Mononuclear cell (primary cell): Measurements from ENCODE around the gene CCR2. TPM values are rescaled to one million over a fixed set of nuclear protein-coding genes. Genes with fewer than 3 reads are reported as not detected.

ENCODE experiments used
- H3K27me3 ChIP-seq: 2 replicates; pipeline ENCODE4 v1.6.0; 2011; ENCODE audit warnings: low read length, control low read depth; ENCODE audit not compliant: insufficient read depth
- H3K4me1 ChIP-seq: 2 replicates; pipeline ENCODE4 v1.5.1; 2011; ENCODE audit warnings: mild to moderate bottlenecking, low read length, control low read depth; ENCODE audit not compliant: insufficient read depth
- H3K4me3 ChIP-seq: 2 replicates; pipeline ENCODE4 v1.5.1; 2011; ENCODE audit warnings: mild to moderate bottlenecking, low read length, moderate library complexity
- H3K9me3 ChIP-seq: 2 replicates; pipeline ENCODE4 v1.5.1; 2011; ENCODE audit warnings: low read depth, mild to moderate bottlenecking, control low read depth, low read length
- total RNA-seq: library from RNA; depleted of rRNA; stranded (reverse); fragments of >200 nt; gene quantifications from one replicate; pipeline ENCODE4 v1.2.3, GENCODE V29; 2012

The CCR2 gene
- total RNA-seq, 1 donor: 6.9 TPM

GRCh38 chr3:46344476-46344875 is 9.4 kb upstream of the CCR2 start:
- H3K9me3 ChIP-seq: peaks cover 5% of the 10 kb centered on the region
- peaks cover 9% of the 10 kb centered on the region for H3K4me1 ChIP-seq
- no peak overlapping the region for H3K4me3 ChIP-seq
- no peaks in the 10 kb centered on the region for H3K27me3 ChIP-seq

- H3K27me3 ChIP-seq: no peaks in the 10 kb centered on the region
- H3K4me3 ChIP-seq: no peak overlapping the region
- no peaks in the 10 kb centered on the region for H3K9me3 ChIP-seq
- H3K4me1 ChIP-seq: peaks cover 53% of the 10 kb centered on the region
Observed at GRCh38 chr3:46348823-46349482, 5.0 kb upstream of the CCR2 start.

DNA sequence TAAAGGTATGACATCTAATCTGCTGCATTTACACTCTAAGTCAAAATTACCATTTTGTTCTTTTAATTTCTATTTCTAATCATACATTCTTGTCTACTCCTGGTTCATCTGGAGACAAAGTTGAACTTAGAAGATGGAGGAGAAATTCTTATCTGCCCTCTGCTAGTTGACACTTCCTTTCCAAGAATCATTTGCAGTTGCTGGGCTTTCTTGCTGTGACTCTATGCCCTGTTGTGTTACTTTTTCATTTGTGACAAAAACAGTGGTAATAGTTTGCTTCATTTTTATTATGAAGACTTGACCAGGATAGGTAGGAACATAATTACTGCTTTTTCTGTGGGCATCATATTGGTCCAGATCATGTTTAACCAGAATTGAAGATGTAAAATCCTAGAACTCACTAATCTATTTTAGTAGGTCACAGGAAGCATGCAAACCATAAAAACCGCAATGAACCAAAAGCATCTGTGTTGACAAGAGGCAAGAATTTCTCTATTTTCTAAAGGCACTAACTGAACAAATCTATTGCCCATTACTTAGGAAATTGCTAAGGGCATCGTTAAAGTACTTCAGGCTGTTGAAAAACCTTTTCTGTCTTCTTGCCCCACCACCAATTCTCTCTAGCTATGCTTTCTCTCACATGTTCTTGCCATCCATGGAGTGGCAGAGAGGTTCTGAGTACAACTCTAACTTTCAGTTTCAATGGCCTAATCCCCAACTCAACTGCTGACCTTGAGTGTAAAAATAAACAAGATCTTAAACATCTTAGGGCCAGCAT is 4.2 kb upstream of the CCR2 start:
- peaks cover 57% of the 10 kb centered on the region for H3K4me1 ChIP-seq
- no peak overlapping the region for H3K4me3 ChIP-seq
- no peaks in the 10 kb centered on the region for H3K9me3 ChIP-seq
- H3K27me3 ChIP-seq: no peaks in the 10 kb centered on the region

- H3K4me1 ChIP-seq: peaks cover 57% of the 10 kb centered on the region
- no peak overlapping the region for H3K4me3 ChIP-seq
- no peaks in the 10 kb centered on the region for H3K9me3 ChIP-seq
- no peaks in the 10 kb centered on the region for H3K27me3 ChIP-seq
Observed at GRCh38 chr3:46350262-46350565, 3.7 kb upstream of the CCR2 start.

DNA sequence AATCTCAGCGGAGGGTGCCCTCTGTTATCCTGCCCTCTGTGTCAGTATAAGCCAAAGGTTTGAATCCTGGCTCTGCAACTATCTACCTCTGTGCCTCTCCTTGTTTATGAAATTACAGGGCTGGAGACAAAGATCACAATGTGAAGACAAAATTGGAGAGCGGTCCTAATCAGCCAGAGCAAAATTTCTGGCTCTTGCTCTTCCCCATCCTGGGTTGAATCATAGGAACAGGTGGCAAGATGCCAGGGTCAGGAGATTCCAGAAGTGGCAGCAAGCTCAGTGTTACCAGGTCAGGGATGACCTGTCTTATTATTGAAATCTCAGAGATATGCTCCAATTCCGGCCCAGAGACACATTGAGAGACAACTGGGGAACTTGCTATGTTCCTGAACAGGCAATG is 2.3 kb upstream of the CCR2 start:
- Histone ChIP-seq H3K4me3 (no peak overlapping the region), H3K9me3 (no peaks in the 10 kb centered on the region), H3K4me1 (peaks cover 66% of the 10 kb centered on the region), H3K27me3 (no peaks in the 10 kb centered on the region)

DNA sequence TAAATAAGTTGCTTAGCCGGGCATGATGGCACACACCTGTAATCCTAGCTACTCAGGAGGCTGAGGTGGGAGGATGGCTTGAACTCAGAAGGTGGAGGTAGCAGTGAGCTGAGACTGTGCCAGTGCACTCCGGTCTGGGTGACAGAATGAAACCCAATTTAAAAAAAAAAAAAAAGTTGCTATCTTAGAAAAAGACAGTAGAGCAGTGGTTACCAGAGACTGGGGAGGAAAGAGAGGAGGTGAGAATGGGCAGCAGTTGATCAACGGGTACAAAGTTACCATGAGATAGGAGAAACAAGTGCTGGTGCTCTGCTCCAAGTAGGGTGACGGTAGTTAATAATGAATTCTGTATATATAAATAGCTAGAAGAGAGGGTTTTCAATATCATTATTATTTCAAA is 821 bp upstream of the CCR2 start:
- H3K27me3 ChIP-seq: no peaks in the 10 kb centered on the region
- no peaks in the 10 kb centered on the region for H3K9me3 ChIP-seq
- H3K4me3 ChIP-seq: no peak overlapping the region
- peaks cover 81% of the 10 kb centered on the region for H3K4me1 ChIP-seq

DNA sequence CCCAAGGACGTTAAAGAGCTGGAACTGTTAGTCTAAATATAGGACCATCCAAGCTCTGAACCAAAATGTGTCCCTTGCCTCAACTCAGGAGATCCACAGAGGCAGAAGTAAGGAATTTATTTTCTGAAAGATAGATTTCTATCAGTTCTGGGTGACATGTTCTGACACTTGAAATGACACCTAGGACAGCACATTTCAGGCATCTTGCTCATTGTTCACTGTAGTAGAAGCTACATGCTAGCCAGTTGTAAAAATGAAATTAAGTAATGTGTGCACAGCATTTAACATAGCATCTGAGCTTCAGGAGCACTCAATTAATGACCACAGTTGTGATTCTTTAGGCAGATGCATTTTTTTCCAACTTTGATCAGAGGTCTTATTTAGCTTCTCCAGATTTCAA is 567 bp downstream of the CCR2 start:
- peaks cover 85% of the 10 kb centered on the region for H3K4me1 ChIP-seq
- H3K27me3 ChIP-seq: no peaks in the 10 kb centered on the region
- peak overlapping the region; percentile 43 for H3K4me3 ChIP-seq
- H3K9me3 ChIP-seq: no peaks in the 10 kb centered on the region

DNA sequence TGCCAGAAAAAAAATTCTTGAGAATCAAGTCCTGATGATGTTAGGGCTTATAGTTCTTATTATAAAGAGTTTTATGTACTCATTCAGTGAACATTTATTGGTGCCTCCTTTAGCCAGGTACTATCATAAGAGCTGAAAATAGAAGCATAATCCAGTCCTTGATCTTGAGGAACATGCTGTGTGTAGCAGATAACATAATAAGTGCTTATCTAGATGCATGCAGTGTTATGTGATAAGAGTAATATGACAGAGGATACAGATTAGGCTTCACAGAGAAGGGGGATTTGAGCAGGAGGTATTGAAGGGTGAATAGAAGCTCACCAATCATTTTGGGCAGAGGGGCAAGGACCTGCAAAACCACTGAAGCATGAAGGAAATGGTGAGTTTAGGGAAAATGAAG is 1.1 kb downstream of the CCR2 start:
- H3K9me3 ChIP-seq: no peaks in the 10 kb centered on the region
- peak overlapping the region; percentile 43 for H3K4me3 ChIP-seq
- peaks cover 85% of the 10 kb centered on the region for H3K4me1 ChIP-seq
- no peaks in the 10 kb centered on the region for H3K27me3 ChIP-seq

GRCh38 chr3:46356276-46356675 is 2.4 kb downstream of the CCR2 start:
- peak overlapping the region; percentile 43 for H3K4me3 ChIP-seq
- no peaks in the 10 kb centered on the region for H3K27me3 ChIP-seq
- H3K4me1 ChIP-seq: peaks cover 86% of the 10 kb centered on the region
- no peaks in the 10 kb centered on the region for H3K9me3 ChIP-seq

GRCh38 chr3:46356909-46357308 is 3.0 kb downstream of the CCR2 start:
- Histone ChIP-seq H3K27me3 (no peaks in the 10 kb centered on the region), H3K9me3 (no peaks in the 10 kb centered on the region), H3K4me1 (peaks cover 86% of the 10 kb centered on the region), H3K4me3 (peak overlapping the region; percentile 43)

DNA sequence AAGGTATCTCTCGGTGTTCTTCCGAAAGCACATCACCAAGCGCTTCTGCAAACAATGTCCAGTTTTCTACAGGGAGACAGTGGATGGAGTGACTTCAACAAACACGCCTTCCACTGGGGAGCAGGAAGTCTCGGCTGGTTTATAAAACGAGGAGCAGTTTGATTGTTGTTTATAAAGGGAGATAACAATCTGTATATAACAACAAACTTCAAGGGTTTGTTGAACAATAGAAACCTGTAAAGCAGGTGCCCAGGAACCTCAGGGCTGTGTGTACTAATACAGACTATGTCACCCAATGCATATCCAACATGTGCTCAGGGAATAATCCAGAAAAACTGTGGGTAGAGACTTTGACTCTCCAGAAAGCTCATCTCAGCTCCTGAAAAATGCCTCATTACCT is 4.6 kb downstream of the CCR2 start:
- Histone ChIP-seq H3K4me3 (no peak overlapping the region), H3K4me1 (peaks cover 81% of the 10 kb centered on the region), H3K9me3 (no peaks in the 10 kb centered on the region), H3K27me3 (no peaks in the 10 kb centered on the region)

DNA sequence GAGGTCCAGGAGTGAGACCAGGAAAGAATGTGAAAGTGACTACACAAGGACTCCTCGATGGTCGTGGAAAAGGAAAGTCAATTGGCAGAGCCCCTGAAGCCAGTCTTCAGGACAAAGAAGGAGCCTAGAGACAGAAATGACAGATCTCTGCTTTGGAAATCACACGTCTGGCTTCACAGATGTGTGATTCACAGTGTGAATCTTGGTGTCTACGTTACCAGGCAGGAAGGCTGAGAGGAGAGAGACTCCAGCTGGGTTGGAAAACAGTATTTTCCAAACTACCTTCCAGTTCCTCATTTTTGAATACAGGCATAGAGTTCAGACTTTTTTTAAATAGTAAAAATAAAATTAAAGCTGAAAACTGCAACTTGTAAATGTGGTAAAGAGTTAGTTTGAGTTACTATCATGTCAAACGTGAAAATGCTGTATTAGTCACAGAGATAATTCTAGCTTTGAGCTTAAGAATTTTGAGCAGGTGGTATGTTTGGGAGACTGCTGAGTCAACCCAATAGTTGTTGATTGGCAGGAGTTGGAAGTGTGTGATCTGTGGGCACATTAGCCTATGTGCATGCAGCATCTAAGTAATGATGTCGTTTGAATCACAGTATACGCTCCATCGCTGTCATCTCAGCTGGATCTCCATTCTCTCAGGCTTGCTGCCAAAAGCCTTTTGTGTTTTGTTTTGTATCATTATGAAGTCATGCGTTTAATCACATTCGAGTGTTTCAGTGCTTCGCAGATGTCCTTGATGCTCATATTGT is 6.0 kb downstream of the CCR2 start:
- no peaks in the 10 kb centered on the region for H3K27me3 ChIP-seq
- peaks cover 75% of the 10 kb centered on the region for H3K4me1 ChIP-seq
- no peak overlapping the region for H3K4me3 ChIP-seq
- H3K9me3 ChIP-seq: no peaks in the 10 kb centered on the region

- Histone ChIP-seq H3K27me3 (no peaks in the 10 kb centered on the region), H3K4me1 (peaks cover 83% of the 10 kb centered on the region), H3K9me3 (no peaks in the 10 kb centered on the region), H3K4me3 (no peak overlapping the region)
Observed at GRCh38 chr3:46360907-46361306, 7.0 kb downstream of the CCR2 start.

DNA sequence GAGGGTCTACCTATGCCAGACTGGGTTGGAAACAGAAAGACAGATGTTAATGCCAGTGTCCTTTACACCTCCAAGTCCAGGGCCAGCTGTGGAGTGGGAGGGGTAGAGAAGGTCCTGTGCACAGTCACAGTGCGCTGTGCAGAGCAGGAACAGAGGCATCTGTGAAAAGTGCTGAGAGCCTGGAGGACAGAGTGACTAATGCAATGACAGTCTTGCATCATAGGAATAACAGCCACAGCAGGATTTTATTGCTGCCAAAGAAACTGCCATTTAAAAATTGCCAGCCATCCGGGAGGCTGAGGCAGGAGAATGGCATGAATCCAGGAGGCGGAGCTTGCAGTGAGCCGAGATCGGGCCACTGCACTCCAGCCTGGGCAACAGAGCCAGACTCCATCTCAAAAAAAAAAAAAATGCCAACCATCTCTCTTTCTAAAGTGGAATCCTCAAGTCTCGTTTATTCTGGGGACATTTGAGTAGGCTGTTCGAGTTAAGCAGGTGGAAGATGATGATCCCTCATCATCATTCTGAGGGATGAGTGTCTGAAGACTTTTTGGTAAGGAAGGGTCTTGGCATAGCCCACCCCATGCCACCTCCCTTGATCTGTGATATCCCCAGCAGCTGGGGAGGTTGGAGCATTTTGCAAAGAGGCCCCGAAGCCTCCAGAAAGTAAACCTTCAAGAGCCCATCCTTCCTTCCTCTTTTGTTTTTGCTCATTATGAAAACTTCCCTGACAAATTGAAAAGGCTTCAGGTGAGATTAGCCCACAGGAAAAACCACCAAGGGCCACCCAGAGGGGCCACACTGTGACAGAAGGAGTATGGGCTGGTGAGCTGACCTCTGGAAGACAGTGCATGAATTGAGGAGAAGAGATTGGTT is 7.7 kb downstream of the CCR2 start:
- H3K4me1 ChIP-seq: peaks cover 80% of the 10 kb centered on the region
- no peaks in the 10 kb centered on the region for H3K27me3 ChIP-seq
- no peak overlapping the region for H3K4me3 ChIP-seq
- no peaks in the 10 kb centered on the region for H3K9me3 ChIP-seq

- H3K4me3 ChIP-seq: no peak overlapping the region
- H3K27me3 ChIP-seq: no peaks in the 10 kb centered on the region
- H3K4me1 ChIP-seq: peaks cover 72% of the 10 kb centered on the region
- H3K9me3 ChIP-seq: no peaks in the 10 kb centered on the region
Observed at GRCh38 chr3:46365041-46365440, 11.1 kb downstream of the CCR2 start.
